Stimulated activated naive B cell treated with anti-CD40 and anti-IgM and Interleukin-4, amounts not matched to agents 10 μg/mL and 1 μg/mL and 100 μg/mL, for 72 hours (primary cell): ENCODE data around the gene TBX15.

Experiments
- ATAC-seq, 2 donors: fragments of 150-1000 bp; cut with Tn5 transposase; replicated peaks; 2 replicates each; pipeline ENCODE4 v1.10.0; 2021; ENCODE audit warnings: moderate library complexity in 1 of 2
- DNase-seq: peaks from one replicate; pipeline ENCODE4 v3.0.0; 2021
- H3K27ac Mint-ChIP-seq: one replicate; pipeline ENCODE4 v1.8.0; 2022; ENCODE audit warnings: mild to moderate bottlenecking, mixed read lengths
- H3K27me3 Mint-ChIP-seq, 2 donors: one replicate each; pipeline ENCODE4 v1.8.0; 2022; ENCODE audit warnings: mixed read lengths in 2 of 2
- H3K36me3 Mint-ChIP-seq, 2 donors: one replicate each; pipeline ENCODE4 v1.8.0; 2022; ENCODE audit warnings: mixed read lengths in 2 of 2, mild to moderate bottlenecking in 1 of 2
- H3K4me1 Mint-ChIP-seq, 2 donors: one replicate each; pipeline ENCODE4 v1.8.0; 2022; ENCODE audit warnings: mixed read lengths in 2 of 2, mild to moderate bottlenecking in 1 of 2
- H3K4me3 Mint-ChIP-seq, 2 donors: one replicate each; pipeline ENCODE4 v1.8.0; 2022; ENCODE audit warnings: mild to moderate bottlenecking in 2 of 2, mixed read lengths in 2 of 2, moderate library complexity in 1 of 2
- H3K9me3 Mint-ChIP-seq, 2 donors: one replicate each; pipeline ENCODE4 v1.8.0; 2022; ENCODE audit warnings: mixed read lengths in 2 of 2, mild to moderate bottlenecking in 1 of 2

Gene TBX15

GRCh38 chr1:118866330-118866729, 121.8 kb downstream of the TBX15 start:
- no peak for DNase-seq
- ATAC-seq = no peak
- Mint-ChIP-seq H3K27me3 (no peaks in the 10 kb centered on the region), H3K4me3 (no peak overlapping the region), H3K4me1 (no peaks in the 10 kb centered on the region), H3K36me3 (no peaks in the 10 kb centered on the region), H3K27ac (no peak overlapping the region), H3K9me3 (peaks cover 0 to 1% of the 10 kb centered on the region in 2 donors)

DNA sequence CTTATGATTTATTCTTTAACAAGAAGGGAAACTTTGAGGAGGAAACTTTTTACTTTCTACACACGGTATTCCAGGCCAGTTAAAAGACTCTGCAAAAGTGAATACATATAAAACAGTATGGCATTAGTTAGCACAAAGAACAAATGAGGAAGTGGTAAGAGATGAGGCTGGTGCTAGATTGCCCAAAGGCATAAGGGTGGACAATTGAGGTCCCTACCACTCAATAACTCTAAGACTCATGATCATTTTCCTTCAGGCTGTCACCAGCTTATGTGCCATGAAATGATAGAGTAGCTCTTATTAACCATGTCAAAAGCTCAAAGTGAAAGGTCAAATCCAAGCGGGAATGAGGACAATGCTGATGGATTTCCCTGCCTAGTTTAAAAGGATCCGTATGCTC, 124.5 kb downstream of the TBX15 start:
- peaks cover 0 to 1% of the 10 kb centered on the region in 2 donors for H3K9me3 Mint-ChIP-seq
- no peaks in the 10 kb centered on the region for H3K27me3 Mint-ChIP-seq
- H3K36me3 Mint-ChIP-seq = no peaks in the 10 kb centered on the region
- no peak overlapping the region for H3K27ac Mint-ChIP-seq
- ATAC-seq (no peak), DNase-seq (no peak)
- no peaks in the 10 kb centered on the region for H3K4me1 Mint-ChIP-seq
- H3K4me3 Mint-ChIP-seq = no peak overlapping the region

DNA sequence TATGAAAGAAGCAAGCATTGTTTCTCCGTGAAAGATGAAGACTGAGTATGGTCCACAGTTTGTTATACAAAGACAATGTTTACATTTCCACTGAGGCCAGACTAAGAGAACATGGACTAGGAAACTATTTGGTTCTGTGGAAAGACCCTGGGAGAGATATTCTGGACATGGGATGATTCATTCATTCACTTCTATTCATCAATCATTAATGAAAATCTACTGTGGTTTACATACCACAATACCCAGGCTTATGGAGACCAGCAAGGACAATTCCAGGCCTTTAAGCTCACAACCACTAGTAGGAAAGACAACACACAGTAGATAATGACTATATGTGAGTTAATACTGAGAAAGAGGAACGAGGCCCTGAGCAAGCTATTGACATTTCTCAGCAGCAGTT, 125.4 kb downstream of the TBX15 start:
- Mint-ChIP-seq H3K27me3 (no peaks in the 10 kb centered on the region), H3K9me3 (peaks cover 0 to 1% of the 10 kb centered on the region in 2 donors), H3K27ac (no peak overlapping the region), H3K4me1 (no peaks in the 10 kb centered on the region), H3K36me3 (no peaks in the 10 kb centered on the region), H3K4me3 (no peak overlapping the region)
- no peak for ATAC-seq
- no peak for DNase-seq

GRCh38 chr1:118861216-118861615, 126.9 kb downstream of the TBX15 start:
- Mint-ChIP-seq H3K36me3 (no peaks in the 10 kb centered on the region), H3K27me3 (no peaks in the 10 kb centered on the region), H3K4me3 (no peak overlapping the region), H3K4me1 (no peaks in the 10 kb centered on the region), H3K9me3 (peaks cover 0 to 1% of the 10 kb centered on the region in 2 donors), H3K27ac (no peak overlapping the region)
- DNase-seq (no peak), ATAC-seq (no peak)

GRCh38 chr1:118859999-118860398, 128.1 kb downstream of the TBX15 start:
- DNase-seq (no peak), ATAC-seq (no peak)
- Mint-ChIP-seq H3K9me3 (peaks cover 0 to 1% of the 10 kb centered on the region in 2 donors), H3K27me3 (no peaks in the 10 kb centered on the region), H3K4me3 (no peak overlapping the region), H3K36me3 (no peaks in the 10 kb centered on the region), H3K27ac (no peak overlapping the region), H3K4me1 (no peaks in the 10 kb centered on the region)

DNA sequence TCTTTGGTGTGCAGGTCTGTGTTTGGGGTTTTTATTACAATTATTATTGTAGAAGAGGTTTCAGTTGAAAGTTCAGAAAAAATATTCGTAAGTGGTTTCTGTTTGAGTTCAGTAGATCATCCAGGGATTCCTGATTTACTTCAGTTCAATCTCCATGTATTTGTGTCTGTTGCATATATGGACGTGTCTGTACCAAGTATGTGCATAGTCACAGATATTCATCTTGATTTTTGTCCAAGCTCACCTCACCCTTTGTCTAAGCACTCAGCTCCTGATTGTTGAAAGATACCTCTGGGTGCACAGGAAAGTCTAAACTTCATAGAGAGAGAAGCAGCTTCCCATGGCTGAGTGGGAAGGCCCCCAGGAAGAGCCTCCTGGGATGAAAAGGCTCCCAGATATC, 141.7 kb downstream of the TBX15 start:
- no peak for ATAC-seq
- Mint-ChIP-seq H3K9me3 (peaks cover 5 to 6% of the 10 kb centered on the region in 2 donors), H3K4me3 (no peak overlapping the region), H3K27ac (no peak overlapping the region), H3K27me3 (peaks cover 0 to 6% of the 10 kb centered on the region in 2 donors), H3K4me1 (no peaks in the 10 kb centered on the region), H3K36me3 (peaks cover 0 to 1% of the 10 kb centered on the region in 2 donors)
- DNase-seq = no peak

DNA sequence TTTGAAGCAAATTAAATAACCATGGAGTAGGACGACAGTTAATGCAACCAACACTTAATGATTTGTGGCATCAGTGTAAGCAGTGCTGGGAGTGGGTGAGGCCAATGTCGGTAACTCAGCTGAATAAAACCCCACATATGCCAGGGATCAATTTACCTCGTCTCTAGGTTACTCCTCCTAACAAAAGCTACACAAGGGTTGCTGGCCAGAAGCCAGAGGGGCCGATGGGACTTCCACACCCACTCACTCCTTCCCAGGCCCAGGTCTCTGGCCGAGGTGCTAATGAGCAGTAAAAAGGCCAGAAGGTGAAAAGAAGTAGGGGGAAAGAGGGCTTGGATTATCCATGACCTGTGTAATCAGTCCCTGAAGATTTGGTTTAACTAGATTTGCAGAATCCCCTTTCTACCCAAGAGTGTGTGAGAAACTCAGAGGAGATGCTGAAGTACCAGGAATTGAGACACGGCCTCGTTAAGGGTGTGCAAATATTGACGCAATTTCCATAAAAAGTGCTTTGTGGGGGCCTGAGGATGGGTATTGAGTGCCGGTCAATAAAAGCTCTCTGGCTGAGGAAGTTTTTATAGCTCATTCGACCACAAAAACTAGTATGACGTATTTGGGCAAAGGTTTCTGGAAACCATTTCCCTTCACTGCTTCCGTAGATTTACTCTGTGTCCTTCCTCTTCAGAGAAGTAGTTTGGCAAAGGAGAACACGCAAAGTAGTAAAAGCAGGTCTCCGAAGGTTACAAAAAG, 145.5 kb downstream of the TBX15 start:
- no peak overlapping the region for H3K27ac Mint-ChIP-seq
- H3K4me3 Mint-ChIP-seq = no peak overlapping the region
- ATAC-seq (no peak), DNase-seq (no peak)
- H3K9me3 Mint-ChIP-seq = peaks cover 5 to 7% of the 10 kb centered on the region in 2 donors
- H3K36me3 Mint-ChIP-seq = no peaks in the 10 kb centered on the region
- no peaks in the 10 kb centered on the region for H3K27me3 Mint-ChIP-seq
- no peaks in the 10 kb centered on the region for H3K4me1 Mint-ChIP-seq

DNA sequence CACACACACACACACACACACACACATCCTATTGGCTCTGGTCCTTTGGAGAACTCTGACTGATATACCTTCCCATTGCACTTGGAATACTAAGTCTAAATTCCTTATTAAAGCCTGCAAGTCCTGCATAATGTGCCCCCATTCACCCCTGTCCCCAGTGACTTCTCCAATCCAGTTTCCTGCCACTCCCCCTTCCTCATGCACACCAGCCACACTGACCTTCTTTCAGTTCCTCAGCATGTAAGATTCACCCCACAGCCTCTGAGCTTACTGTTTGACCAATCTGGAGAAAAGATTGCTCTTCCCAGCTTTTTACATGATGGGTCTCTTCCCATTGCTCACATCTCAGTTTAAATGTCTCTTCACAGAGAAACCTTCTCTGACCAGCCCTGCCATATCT, 146.6 kb downstream of the TBX15 start:
- Mint-ChIP-seq H3K9me3 (peaks cover 7% of the 10 kb centered on the region in 2 donors), H3K4me3 (no peak overlapping the region), H3K27me3 (no peaks in the 10 kb centered on the region), H3K27ac (no peak overlapping the region), H3K36me3 (no peaks in the 10 kb centered on the region), H3K4me1 (no peaks in the 10 kb centered on the region)
- no peak for ATAC-seq
- DNase-seq = no peak
